Measurements from ENCODE around the gene RBP3.

The RBP3 gene

GRCh38 chr10:47305566-47305965 is 42.6 kb upstream of the RBP3 start:
- TF ChIP-seq EZH2 (IDR thresholded peaks at IDR 0.05; ENCODE audit: borderline replicate concordance, low read depth, low read length, severe bottlenecking): no peak
- TF ChIP-seq CTCF (IDR thresholded peaks at IDR 0.05; ENCODE audit: borderline replicate concordance, extremely low read depth, low read length, poor library complexity, severe bottlenecking): no peak
- no peaks in the 10 kb centered on the region for H3K79me2 ChIP-seq (ENCODE audit: insufficient read depth, low read length)
- H3K9ac ChIP-seq (ENCODE audit: low read depth, low read length): no peak overlapping the region
- H3K27ac ChIP-seq (ENCODE audit: low read length): no peak overlapping the region; the same call in 1 of the 2 replicates
- H3K36me3 ChIP-seq (ENCODE audit: insufficient read depth, low read length): no peaks in the 10 kb centered on the region
- H3K4me2 ChIP-seq (ENCODE audit: insufficient read depth, low read length): no peak overlapping the region
- no peaks in the 10 kb centered on the region for H3K27me3 ChIP-seq (ENCODE audit: insufficient read depth, low read length, poor library complexity)
- DNase-seq: no peak
- no peak overlapping the region for H2AFZ ChIP-seq (ENCODE audit: low read depth, low read length)
- H3K4me3 ChIP-seq (ENCODE audit: low read depth in 1 of 2, low read length in 2 of 2): no peak overlapping the region
- no peaks in the 10 kb centered on the region for H4K20me1 ChIP-seq (ENCODE audit: insufficient read depth, low read length)
- ATAC-seq (ENCODE audit: insufficient read depth, low read depth): no peak
- H3K4me1 ChIP-seq (ENCODE audit: insufficient read depth, low read length): peaks cover 32% of the 10 kb centered on the region
- no peaks in the 10 kb centered on the region for H3K9me3 ChIP-seq (ENCODE audit: insufficient read depth, low read length, severe bottlenecking)

GRCh38 chr10:47306387-47307210 is 41.6 kb upstream of the RBP3 start:
- Histone ChIP-seq H3K9me3 (ENCODE audit: insufficient read depth, low read length, severe bottlenecking) (no peaks in the 10 kb centered on the region), H3K36me3 (ENCODE audit: insufficient read depth, low read length) (no peaks in the 10 kb centered on the region), H3K4me2 (ENCODE audit: insufficient read depth, low read length) (no peak overlapping the region), H3K4me3 (ENCODE audit: low read depth in 1 of 2, low read length in 2 of 2) (no peak overlapping the region), H3K9ac (ENCODE audit: low read depth, low read length) (no peak overlapping the region), H3K27ac (ENCODE audit: low read length) (peak overlapping the region; percentile 7; the same call in 1 of the 2 replicates), H4K20me1 (ENCODE audit: insufficient read depth, low read length) (no peaks in the 10 kb centered on the region), H3K27me3 (ENCODE audit: insufficient read depth, low read length, poor library complexity) (no peaks in the 10 kb centered on the region), H3K4me1 (ENCODE audit: insufficient read depth, low read length) (peaks cover 42% of the 10 kb centered on the region), H2AFZ (ENCODE audit: low read depth, low read length) (no peak overlapping the region), H3K79me2 (ENCODE audit: insufficient read depth, low read length) (no peaks in the 10 kb centered on the region)
- ATAC-seq (ENCODE audit: insufficient read depth, low read depth): peak; percentile 32; the same call in 2 of the 3 replicates
- peak; percentile 18 for DNase-seq
- TF ChIP-seq EZH2 (IDR thresholded peaks at IDR 0.05; ENCODE audit: borderline replicate concordance, low read depth, low read length, severe bottlenecking) (no peak), CTCF (IDR thresholded peaks at IDR 0.05; ENCODE audit: borderline replicate concordance, extremely low read depth, low read length, poor library complexity, severe bottlenecking) (no peak)

- H2AFZ ChIP-seq (ENCODE audit: low read depth, low read length): no peak overlapping the region
- H3K36me3 ChIP-seq (ENCODE audit: insufficient read depth, low read length): no peaks in the 10 kb centered on the region
- TF ChIP-seq EZH2 (IDR thresholded peaks at IDR 0.05; ENCODE audit: borderline replicate concordance, low read depth, low read length, severe bottlenecking) (no peak), CTCF (IDR thresholded peaks at IDR 0.05; ENCODE audit: borderline replicate concordance, extremely low read depth, low read length, poor library complexity, severe bottlenecking) (no peak)
- H3K4me3 ChIP-seq (ENCODE audit: low read depth in 1 of 2, low read length in 2 of 2): no peak overlapping the region
- no peak overlapping the region for H3K4me2 ChIP-seq (ENCODE audit: insufficient read depth, low read length)
- H3K4me1 ChIP-seq (ENCODE audit: insufficient read depth, low read length): peaks cover 50% of the 10 kb centered on the region
- H3K9me3 ChIP-seq (ENCODE audit: insufficient read depth, low read length, severe bottlenecking): no peaks in the 10 kb centered on the region
- H3K79me2 ChIP-seq (ENCODE audit: insufficient read depth, low read length): no peaks in the 10 kb centered on the region
- no peak overlapping the region for H3K27ac ChIP-seq (ENCODE audit: low read length)
- no peaks in the 10 kb centered on the region; the same call in 1 of the 2 replicates for H4K20me1 ChIP-seq (ENCODE audit: insufficient read depth, low read length)
- ATAC-seq (ENCODE audit: insufficient read depth, low read depth) (no peak), DNase-seq (no peak)
- H3K9ac ChIP-seq (ENCODE audit: low read depth, low read length): no peak overlapping the region
- H3K27me3 ChIP-seq (ENCODE audit: insufficient read depth, low read length, poor library complexity): no peaks in the 10 kb centered on the region
These were observed 40.8 kb upstream of the RBP3 start for GRCh38 chr10:47307381-47307780.

Measured in DND-41 (cell line).